Activated gamma-delta T cell treated with Interleukin-2 at 50 U/mL for 16 hours (primary cell): Measurements from ENCODE around the gene KLHDC7A.

Experiments used
- DNase-seq: peaks from one replicate; pipeline ENCODE4 v3.0.0-alpha.2; 2020

The KLHDC7A gene

GRCh38 chr1:18473195-18473815, 7.4 kb upstream of the KLHDC7A start:
- DNase-seq = no peak

GRCh38 chr1:18474559-18475175, 6.1 kb upstream of the KLHDC7A start:
- DNase-seq = no peak

GRCh38 chr1:18475234-18475905, 5.4 kb upstream of the KLHDC7A start:
- DNase-seq = no peak

- no peak for DNase-seq
Observed at GRCh38 chr1:18479454-18479853, 1.3 kb upstream of the KLHDC7A start.

GRCh38 chr1:18481190-18481920, 625 bp downstream of the KLHDC7A start:
- DNase-seq = no peak

- no peak for DNase-seq
Observed at GRCh38 chr1:18481921-18482701, 1.4 kb downstream of the KLHDC7A start.

- DNase-seq = no peak
Observed at GRCh38 chr1:18482721-18483425, 2.1 kb downstream of the KLHDC7A start.

GRCh38 chr1:18484276-18484675, 3.5 kb downstream of the KLHDC7A start:
- DNase-seq = no peak

GRCh38 chr1:18484721-18485120, 4.0 kb downstream of the KLHDC7A start:
- DNase-seq = no peak

GRCh38 chr1:18485227-18485626, 4.5 kb downstream of the KLHDC7A start:
- DNase-seq = no peak

- no peak for DNase-seq
Observed at GRCh38 chr1:18486195-18486594, 5.5 kb downstream of the KLHDC7A start.

- DNase-seq = no peak
Observed at GRCh38 chr1:18489417-18490143, 8.8 kb downstream of the KLHDC7A start.

GRCh38 chr1:18491168-18491567, 10.4 kb downstream of the KLHDC7A start:
- DNase-seq = no peak

- no peak for DNase-seq
Observed at GRCh38 chr1:18494304-18494703, 13.6 kb downstream of the KLHDC7A start.

- DNase-seq = no peak
Observed at GRCh38 chr1:18495635-18496034, 14.9 kb downstream of the KLHDC7A start.

GRCh38 chr1:18496056-18496455, 15.3 kb downstream of the KLHDC7A start:
- no peak for DNase-seq

- no peak for DNase-seq
Observed at GRCh38 chr1:18496497-18497235, 15.9 kb downstream of the KLHDC7A start.

GRCh38 chr1:18501833-18502232, 21.1 kb downstream of the KLHDC7A start:
- DNase-seq = no peak

GRCh38 chr1:18504609-18505008, 23.9 kb downstream of the KLHDC7A start:
- no peak for DNase-seq

- no peak for DNase-seq
Observed at GRCh38 chr1:18505666-18506065, 24.9 kb downstream of the KLHDC7A start.

GRCh38 chr1:18508084-18508483, 27.4 kb downstream of the KLHDC7A start:
- DNase-seq = no peak
